Keratinocyte (primary cell): ENCODE measurements around the gene LSAMP.

ENCODE experiments used
- CTCF ChIP-seq, 3 experiments: IDR thresholded peaks in 1 of 3; conservative IDR thresholded peaks in 1 of 3; optimal IDR thresholded peaks in 1 of 3; 2 replicates in 2 of 3; 3 replicates in 1 of 3; pipeline versions ENCODE3 to v1.5.1; 2011; ENCODE audit warnings: low read length in 3 of 3, mild to moderate bottlenecking in 3 of 3, moderate library complexity in 2 of 3, control low read depth in 1 of 3, inconsistent platforms in 1 of 3; ENCODE audit not compliant: insufficient read depth in 2 of 3; ENCODE audit errors: extremely low read depth in 1 of 3
- EZH2 ChIP-seq: IDR thresholded peaks from one replicate; pipeline ENCODE4 v1.6.1; 2012; ENCODE audit warnings: inconsistent platforms, mild to moderate bottlenecking, low read length, moderate library complexity

DNA sequence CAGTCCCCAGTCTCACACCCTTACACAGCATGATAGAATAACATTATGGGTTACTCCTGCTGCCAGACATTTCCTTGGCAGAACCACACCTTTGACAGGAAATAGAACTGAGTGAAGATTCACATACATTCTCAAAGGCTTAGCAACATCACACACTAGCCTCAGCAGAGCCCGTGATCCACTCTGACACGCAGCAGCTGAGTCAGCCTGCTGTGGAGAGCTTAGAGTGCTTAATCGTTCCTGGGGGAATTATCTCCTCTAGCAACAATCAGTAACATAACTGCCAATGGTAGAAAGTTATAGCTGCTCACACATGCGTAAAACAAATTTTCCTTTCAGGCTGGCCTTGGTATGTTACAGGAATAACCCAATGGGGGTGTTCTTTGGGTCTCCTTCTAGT lies 439.9 kb downstream of the LSAMP start:
- TF ChIP-seq EZH2 (no peak), CTCF (optimal IDR thresholded peaks at IDR 0.05 in 1 of 3, IDR thresholded peaks at IDR 0.05 in 1 of 3, conservative IDR thresholded peaks at IDR 0.05 in 1 of 3; ENCODE audit: extremely low read depth in 1 of 3, insufficient read depth in 2 of 3, low read length in 3 of 3) (no peak)
